Left kidney (tissue), 2 donors: ENCODE measurements around the gene GPX5. TPM values are rescaled to one million over a fixed set of nuclear protein-coding genes. Genes with fewer than 3 reads are reported as not detected.

Experiments
- DNase-seq: peaks from one replicate; pipeline ENCODE4 v3.0.0-alpha.2; 2013
- polyA plus RNA-seq: library from polyadenylated mRNA; unstranded; fragments of 120-200 nt; gene quantifications from one replicate; pipeline ENCODE4 v1.2.1, GENCODE V29; 2013; ENCODE audit not compliant: insufficient read length

Gene GPX5
- polyA plus RNA-seq, 1 donor = not detected

DNA sequence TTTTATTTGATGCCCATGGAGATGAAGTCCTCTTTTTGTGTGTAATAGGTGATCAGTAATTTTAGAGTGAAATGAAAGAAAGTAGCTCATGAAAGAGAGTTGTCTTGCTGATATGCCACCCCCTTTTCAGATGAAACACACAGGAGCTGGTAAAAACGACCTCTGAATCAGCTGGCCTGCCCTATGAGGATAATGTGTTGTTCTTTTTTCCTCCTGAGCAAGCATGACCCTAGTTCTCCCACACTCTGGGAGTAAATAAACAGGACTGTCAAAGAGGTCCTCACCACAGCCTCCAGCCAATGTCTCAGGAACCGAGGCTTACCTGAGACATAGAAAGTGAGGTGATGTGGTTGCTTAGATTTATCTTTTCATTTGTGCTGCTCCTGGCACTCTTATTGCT is 29.5 kb downstream of the GPX5 start:
- DNase-seq = no peak

DNA sequence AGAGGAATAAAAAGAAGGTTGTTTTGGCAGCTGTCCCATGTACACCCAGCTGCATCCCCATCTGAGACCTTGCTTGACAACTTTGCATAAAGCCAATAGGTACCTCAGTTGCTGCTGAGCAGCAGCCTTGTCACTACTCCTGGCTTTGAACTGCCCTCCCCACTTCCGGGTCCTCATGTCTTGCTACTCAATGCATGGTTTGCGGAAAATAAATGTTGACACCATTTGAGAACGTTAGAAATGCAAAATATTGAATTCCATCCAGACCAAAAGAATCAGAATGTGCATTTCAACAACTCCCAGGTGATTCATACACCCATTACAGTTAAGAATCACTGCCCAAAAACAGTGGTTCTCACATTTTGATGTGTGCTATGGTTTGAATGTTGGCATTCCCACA is 32.9 kb downstream of the GPX5 start:
- DNase-seq = no peak

DNA sequence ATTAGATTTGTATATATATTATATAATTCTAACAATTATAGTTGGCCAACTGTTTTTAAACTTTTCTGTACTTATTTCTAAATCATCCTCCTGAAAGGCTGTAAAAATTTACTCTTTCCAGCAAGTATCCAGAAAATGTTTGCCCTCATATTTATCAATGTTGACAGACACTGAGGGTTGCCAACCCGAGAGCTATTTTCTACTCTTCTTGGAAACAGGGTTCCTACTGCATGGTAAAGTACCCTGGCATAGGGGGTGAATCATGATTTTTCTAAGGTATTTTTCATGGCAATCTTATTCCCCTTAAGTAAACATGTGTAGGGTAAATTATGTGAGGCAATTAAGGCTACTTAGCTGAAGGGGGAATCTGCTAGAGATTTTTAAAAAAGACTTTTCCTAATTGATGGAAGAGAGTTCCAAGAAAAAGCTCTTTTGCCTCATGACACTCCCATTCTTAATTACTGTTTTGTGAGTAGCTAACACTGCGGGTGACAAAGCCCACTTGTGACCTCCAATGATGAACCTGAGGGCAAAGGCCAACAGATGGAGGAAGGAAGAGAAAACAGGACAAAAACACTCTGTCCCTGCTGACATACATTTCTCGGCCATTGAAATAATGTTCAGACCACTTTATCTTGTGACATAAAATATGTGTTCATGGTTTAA is 37.9 kb downstream of the GPX5 start:
- no peak for DNase-seq

DNA sequence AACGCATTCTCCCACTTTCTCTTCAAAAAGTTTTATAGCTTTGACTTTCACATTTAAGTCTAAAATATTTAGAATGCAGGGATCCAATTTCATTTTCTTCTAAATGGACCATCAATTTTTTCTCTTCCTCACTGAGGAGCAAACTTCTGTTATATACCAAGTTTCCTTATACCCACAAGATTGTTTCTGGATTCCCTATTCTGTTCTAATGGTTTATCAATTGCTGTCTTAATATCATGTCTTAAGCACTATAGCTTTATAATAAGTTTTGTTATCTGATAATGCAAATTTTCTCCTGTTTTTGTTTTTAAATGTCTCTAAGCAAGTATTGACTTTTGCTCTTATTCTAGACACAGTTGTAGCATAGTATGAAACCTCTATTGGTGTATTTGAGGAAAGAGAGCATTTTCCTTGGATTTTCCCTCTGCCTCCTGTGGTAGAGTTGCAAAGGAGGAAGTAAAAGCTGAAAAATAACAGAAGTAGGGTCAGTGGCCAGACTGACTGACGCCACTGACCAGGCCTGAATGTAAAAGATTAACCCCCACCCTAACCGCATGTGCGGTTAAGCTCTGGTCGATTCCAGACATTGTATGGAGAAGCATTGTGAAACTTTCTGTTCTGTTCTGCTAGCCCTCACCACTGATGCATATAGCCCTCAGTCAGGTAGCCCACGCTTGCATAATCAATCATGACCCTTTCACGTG is 40.3 kb downstream of the GPX5 start:
- DNase-seq = no peak

- DNase-seq = no peak
Observed at GRCh38 chr6:28566527-28567252, 41.0 kb downstream of the GPX5 start.

- no peak for DNase-seq
Observed at GRCh38 chr6:28567506-28567905, 41.8 kb downstream of the GPX5 start.

DNA sequence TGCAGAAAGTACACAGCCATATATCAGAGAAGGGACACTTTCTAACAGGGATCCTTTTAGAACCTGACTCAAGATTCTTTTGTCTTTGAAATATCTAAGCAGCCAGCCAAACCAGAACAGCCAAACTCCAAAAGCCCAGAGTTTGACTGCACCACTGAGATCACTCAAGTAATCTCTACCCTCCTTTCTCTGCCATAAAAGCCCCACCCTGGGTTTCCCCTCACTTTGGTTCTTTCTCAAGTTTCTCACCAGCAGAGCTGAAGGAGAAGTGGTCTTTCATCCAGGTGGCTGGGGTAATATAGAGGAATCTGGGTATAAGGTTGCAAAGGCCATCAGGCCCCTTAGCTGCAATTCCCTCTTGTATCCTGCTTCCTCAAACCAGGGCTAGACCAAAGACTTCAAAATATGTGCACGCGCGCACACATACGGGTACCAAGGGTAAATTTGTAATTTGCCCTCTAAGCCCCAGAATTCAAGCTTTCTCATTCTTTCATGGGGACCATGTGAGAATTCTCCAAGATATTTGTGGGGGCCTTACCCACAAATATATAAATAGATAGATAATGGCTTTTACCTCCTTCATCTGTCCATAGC is 42.9 kb downstream of the GPX5 start:
- no peak for DNase-seq

DNA sequence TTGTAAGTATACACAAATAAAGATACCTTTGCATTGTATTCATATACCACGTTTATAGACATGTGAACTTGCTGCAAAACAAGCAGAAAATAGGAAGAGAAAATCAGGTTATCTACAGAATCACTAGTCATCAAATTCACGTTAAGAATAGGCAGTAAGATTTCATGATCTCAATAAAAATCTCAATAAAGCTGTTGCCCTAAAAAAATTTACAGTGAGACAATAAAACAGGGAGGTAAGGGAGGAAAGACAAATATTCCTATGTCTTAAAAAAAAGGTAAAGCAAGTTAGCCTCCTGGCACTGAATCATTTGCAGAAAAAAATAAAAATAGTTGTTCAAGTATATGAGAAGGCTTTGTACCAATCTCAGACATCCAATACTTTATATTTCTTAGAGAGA is 44.1 kb downstream of the GPX5 start:
- DNase-seq = no peak

DNA sequence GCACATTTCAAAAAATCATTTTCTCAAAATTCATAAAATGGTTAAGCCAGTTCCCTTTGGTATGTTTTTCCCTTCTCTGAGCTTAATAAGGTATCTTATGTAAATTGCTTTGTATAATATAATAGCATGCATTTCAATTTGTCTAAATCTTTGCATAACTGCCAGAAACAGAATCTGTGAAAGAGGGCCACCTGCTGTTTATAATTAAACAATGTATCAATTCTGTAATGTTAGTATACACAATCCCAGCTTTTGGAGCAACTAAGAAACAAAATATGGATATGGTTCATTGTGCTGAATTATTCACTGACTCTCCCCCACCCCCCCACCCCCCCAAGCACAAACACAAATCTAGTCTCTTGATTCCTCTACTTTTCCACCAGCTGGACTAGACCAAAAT is 54.8 kb downstream of the GPX5 start:
- DNase-seq = no peak

GRCh38 chr6:28583463-28583862 is 57.8 kb downstream of the GPX5 start:
- no peak for DNase-seq

Other genes with a start within 250 kb of the GPX5 start
- gene PGBD1, start 244.3 kb upstream of the GPX5 start, polyA plus RNA-seq = 13.4 TPM
- gene ZSCAN31, start 189.7 kb upstream of the GPX5 start, polyA plus RNA-seq = 12.0 TPM
- 13.1 TPM for gene ZKSCAN3, start 175.9 kb upstream of the GPX5 start, polyA plus RNA-seq
- gene ZSCAN12, start 126.1 kb upstream of the GPX5 start, polyA plus RNA-seq = 17.0 TPM
- 16.5 TPM for gene ZSCAN23, start 82.4 kb upstream of the GPX5 start, polyA plus RNA-seq
- not detected for gene GPX6, start 10.1 kb upstream of the GPX5 start, polyA plus RNA-seq